AG08395 (cell line): ENCODE data around the gene MYOF.
"Not testable (repeated sequence)": the region's sequence is repeated elsewhere in the genome, so short reads cannot be mapped to it uniquely, and the experiment has no call there.

Experiments
- DNase-seq: peaks from one replicate; pipeline ENCODE4 v3.0.0; 2012; ENCODE audit warnings: mixed read lengths, low spot score

Gene MYOF

GRCh38 chr10:93346694-93347093 is 135.4 kb downstream of the MYOF start:
- no peak for DNase-seq

- DNase-seq: peak; percentile 6
Observed at GRCh38 chr10:93346108-93346507, 136.0 kb downstream of the MYOF start.

DNA sequence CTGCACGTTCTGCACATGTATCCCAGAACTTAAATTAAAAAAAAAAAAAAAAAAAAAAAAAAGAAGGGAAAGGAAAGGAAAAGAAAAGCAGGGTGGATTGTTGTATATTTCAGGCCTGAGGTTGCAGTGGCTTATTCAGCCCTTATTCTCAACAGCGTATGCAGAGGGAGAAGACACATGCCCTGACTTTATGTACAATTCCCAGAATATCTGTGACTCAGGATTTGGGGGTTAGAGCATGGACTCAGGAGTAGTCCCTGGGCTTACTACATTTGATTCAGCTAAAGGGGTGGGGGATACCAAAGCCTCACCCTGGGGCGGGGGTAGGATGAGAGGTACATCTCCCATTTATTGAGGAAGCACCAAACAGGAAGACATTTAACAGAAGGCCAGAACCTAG is 137.4 kb downstream of the MYOF start:
- DNase-seq: no peak

GRCh38 chr10:93342921-93343320 is 139.2 kb downstream of the MYOF start:
- DNase-seq: no peak

DNA sequence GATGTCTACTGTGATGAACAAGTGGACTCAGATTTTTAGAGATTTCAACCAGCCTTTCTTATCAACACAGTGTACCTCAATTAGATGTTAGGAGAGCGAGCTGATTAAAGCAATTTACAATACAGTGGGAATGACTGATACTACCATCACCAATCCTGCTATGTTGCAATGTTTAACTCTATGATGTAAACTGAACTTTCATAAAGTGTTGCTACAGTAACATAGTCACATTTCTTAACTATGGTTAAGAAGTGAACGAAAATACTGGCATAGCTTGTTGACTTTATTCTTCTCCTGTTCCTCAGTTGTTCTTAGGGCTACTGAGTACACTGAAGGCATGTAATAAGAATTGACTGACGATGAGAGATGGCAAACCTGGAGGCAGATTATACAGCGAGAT is 139.8 kb downstream of the MYOF start:
- no peak for DNase-seq

DNA sequence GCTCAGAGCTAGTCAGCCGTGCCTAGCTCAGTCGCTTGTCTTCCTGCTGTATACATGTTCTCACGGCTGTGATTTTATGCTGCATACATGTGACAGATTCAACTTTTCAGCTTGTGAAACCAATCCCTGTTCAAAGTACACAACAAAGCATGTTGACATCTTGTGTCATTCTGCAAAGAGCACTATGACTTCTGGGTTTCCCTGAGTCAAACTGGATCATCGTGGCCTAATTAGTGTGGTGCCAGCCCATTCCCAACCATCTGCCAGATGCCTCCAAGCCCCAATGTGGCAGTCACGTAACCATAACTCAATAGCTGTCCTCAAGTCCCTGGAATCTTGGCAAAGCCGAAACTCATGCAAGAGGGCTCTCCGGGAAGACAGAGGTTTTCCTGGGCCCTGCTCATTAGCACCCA is 144.8 kb downstream of the MYOF start:
- DNase-seq: peak; percentile 82

DNA sequence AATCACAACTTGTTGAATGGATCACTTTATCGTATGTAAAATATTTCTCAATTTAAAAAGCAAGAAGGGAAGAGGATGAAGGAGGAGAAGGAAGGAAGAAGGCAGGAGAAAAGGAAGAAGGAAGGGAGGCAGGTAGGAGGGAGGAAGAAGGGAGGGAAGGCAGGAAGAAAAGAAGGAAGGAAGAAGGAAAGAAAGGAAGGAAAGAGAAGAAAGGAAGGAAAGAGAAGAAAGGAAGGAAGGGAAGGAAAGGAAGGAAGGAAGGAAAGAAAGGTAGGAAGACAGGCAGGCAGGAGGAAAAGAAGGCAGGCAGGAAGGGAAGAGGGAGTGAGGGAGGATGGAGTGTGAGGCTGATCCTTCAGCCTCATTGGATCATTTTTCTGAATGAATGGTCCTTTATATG is 145.5 kb downstream of the MYOF start:
- DNase-seq: no peak

- DNase-seq: no peak
Observed at GRCh38 chr10:93336110-93336509, 146.0 kb downstream of the MYOF start.

- peak; percentile 84 for DNase-seq
Observed at GRCh38 chr10:93334901-93335327, 147.2 kb downstream of the MYOF start.

GRCh38 chr10:93334181-93334580 is 148.0 kb downstream of the MYOF start:
- no peak for DNase-seq

GRCh38 chr10:93333278-93333978 is 148.7 kb downstream of the MYOF start:
- no peak for DNase-seq

- DNase-seq: no peak
Observed at GRCh38 chr10:93330824-93331223, 151.3 kb downstream of the MYOF start.

- peak; percentile 65 for DNase-seq
Observed at GRCh38 chr10:93319896-93320295, 162.2 kb downstream of the MYOF start.

GRCh38 chr10:93319096-93319495 is 163.0 kb downstream of the MYOF start:
- no peak for DNase-seq

GRCh38 chr10:93315246-93315645 is 166.9 kb downstream of the MYOF start:
- DNase-seq: no peak

DNA sequence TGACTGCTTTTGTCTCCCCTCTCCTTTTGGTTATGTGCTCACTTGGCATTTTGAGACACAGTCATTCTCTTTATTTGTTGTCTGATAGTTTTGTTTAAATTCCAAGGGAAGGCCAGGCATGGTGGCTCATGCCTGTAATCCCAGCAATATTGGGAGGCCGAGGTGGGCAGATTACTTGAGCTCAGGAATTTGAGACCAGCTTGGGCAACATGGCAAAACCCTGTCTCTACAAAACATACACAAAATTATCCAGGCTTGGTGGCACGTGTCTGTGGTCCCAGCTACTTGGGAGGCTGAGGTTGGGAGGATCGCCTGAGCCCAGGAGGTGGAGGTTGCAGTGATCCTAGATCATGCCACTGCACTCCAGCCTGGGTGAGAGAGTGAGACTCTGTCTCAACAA is 167.5 kb downstream of the MYOF start:
- DNase-seq: not testable (repeated sequence)

DNA sequence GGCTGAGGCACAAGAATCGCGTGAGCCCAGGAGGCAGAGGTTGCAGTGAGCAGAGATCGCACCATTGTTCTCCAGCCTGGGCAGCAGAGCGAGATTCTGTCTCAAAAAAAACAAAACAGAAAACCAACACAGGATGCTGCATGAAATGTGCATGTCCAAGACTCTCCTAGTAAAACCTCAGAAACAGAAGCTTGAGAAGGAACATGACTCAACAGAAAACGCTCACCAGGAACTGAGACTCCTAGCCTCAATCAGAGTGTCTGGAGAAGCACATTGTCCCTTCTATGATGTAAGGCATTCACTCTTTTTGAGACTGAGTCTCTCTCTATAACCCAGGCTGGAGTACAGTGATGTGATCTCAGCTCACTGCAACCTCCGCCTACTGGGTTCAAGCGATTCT is 168.3 kb downstream of the MYOF start:
- DNase-seq: no peak

DNA sequence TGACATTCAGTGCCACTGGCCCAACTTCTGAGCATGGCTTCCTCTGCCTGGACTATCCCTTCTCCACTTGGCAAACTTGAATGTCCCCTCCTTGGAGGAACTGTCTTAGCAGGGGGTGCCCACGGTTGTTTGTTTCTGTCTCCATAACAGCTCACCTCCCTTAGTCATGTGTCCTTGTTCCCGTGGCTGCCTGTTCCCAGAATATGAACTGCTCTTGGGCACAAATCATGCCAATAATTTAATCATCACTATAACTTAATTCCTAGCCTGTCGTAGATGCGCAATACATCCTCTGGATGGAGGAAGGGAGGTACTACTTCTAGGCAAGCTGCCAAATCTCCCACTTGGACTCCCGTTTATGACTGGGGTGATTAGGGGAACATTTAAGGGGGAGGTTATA is 173.1 kb downstream of the MYOF start:
- peak; percentile 40 for DNase-seq

DNA sequence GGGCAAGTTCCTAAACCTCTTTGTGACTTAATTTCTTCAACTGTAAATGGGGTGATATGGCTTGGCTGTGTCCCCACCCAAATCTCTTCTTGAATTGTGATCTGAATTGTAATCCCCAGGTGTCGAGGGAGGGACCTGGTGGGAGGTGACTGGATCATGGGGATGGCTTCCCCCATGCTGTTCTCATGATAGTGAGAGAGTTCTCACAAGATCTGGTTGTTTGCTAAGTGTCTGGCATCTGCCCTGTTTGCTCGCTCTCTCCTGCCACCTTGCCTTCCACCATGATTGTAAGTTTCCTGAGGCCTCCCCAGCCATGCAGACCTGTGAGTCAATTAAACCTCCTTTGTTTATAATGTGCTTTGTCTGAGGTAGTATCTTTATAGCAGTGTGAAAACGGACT is 177.0 kb downstream of the MYOF start:
- no peak for DNase-seq

GRCh38 chr10:93300981-93301380 is 181.2 kb downstream of the MYOF start:
- DNase-seq: no peak

GRCh38 chr10:93300288-93300917 is 181.7 kb downstream of the MYOF start:
- DNase-seq: no peak

DNA sequence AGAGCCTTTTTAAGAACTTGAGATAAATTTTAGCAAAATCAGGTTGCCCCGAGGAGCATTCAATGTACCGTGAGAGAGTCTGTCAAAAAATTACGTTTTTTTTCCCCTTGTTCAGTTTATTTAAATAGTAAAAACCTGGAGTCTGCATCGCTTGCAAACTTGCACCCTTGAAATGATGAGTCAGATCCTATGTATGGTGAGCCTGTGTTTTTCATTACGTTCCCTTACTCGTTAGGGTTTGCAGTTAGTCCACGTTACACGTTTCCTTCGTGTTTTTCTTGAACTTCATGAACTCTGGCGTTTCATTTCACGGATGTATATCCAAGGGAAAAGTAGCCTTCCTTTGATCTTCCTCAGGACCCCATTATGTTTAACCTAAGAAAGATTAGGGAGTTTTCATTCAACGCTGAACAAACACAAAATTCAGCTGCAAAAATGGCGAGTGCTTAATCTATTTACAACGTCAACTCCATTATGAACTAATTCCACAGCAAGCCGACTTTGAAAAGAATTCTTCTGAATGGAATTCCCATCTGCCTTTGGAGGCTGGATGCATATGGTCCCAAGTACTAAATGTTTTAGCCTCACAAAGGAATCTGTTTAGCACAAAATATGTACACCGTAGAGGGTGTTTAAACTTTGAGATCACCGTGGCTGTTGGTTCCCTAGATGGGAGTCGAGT is 182.4 kb downstream of the MYOF start:
- DNase-seq: no peak

DNA sequence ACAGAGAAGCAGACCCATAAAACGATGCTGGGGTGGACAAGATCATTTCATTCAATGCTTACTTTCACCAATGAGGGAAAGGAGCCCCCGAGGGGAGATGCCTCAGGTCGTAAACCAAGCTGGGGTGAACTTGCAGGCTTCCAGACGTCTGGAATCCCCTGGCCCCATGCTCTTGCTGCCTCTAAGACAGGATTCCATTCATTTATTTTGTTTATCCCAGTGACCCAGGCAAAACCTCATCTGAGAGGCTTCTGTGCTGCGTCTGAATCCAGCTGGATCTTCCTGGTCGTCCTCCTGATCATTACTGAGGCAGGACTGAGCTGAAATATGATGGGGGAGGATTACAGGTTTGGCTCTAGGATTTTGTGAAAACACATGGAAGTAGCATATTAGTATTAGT is 182.9 kb downstream of the MYOF start:
- DNase-seq: no peak
